CD4-positive, alpha-beta memory T cell (primary cell): ENCODE data around the gene SIL1. TPM values are rescaled to one million over a fixed set of nuclear protein-coding genes. Genes with fewer than 3 reads are reported as not detected.
"Not testable (repeated sequence)": the region's sequence is repeated elsewhere in the genome, so short reads cannot be mapped to it uniquely, and the experiment has no call there.

Source experiments
- CTCF ChIA-PET: fragments of 350-600 bp; sonication (Branson Sonifier 250); formaldehyde crosslinking; loops from one replicate; lab custom pipeline; 2021; ENCODE audit warnings: inconsistent platforms; ENCODE audit not compliant: partially characterized antibody; lab: Charles Lee
- POLR2A ChIA-PET: fragments of 350-600 bp; sonication (Branson Sonifier 250); formaldehyde crosslinking; loops from one replicate; lab custom pipeline; 2021; ENCODE audit not compliant: partially characterized antibody; lab: Charles Lee
- DNase-seq, 5 donors: peaks; one replicate each; pipeline versions ENCODE4 v3.0.0 to v3.0.0-alpha.2; 2020 to 2022; ENCODE audit warnings: mixed read lengths in 1 of 5
- H3K27ac ChIP-seq: one replicate; pipeline ENCODE4 v1.7.0; 2013; ENCODE audit warnings: low read depth, low read length
- H3K27me3 ChIP-seq: 2 replicates; pipeline ENCODE4 v1.7.0; 2013; ENCODE audit warnings: mild to moderate bottlenecking, low read length, moderate library complexity; ENCODE audit not compliant: insufficient read depth
- H3K36me3 ChIP-seq: 2 replicates; pipeline ENCODE4 v1.7.0; 2013; ENCODE audit warnings: mild to moderate bottlenecking, low read length, moderate library complexity; ENCODE audit not compliant: insufficient read depth
- H3K4me1 ChIP-seq: 2 replicates; pipeline ENCODE4 v1.7.0; 2013; ENCODE audit warnings: mild to moderate bottlenecking, low read length, moderate library complexity; ENCODE audit not compliant: insufficient read depth
- H3K4me3 ChIP-seq, 2 donors: one replicate each; pipeline ENCODE4 v1.7.0; 2013; ENCODE audit warnings: low read length in 2 of 2, mild to moderate bottlenecking in 1 of 2
- H3K9me3 ChIP-seq, 2 donors: one replicate each; pipeline ENCODE4 v1.7.0; 2013; ENCODE audit warnings: low read length in 2 of 2, control low read depth in 1 of 2; ENCODE audit not compliant: control insufficient read depth in 1 of 2
- H3K27ac Mint-ChIP-seq, 7 donors: one replicate each; pipeline ENCODE4 v1.8.0; 2020 to 2021; ENCODE audit warnings: mixed read lengths in 7 of 7, mild to moderate bottlenecking in 6 of 7, inconsistent platforms in 3 of 7, moderate library complexity in 3 of 7
- H3K27me3 Mint-ChIP-seq, 2 donors: one replicate each; pipeline ENCODE4 v1.8.0; 2020 to 2021; ENCODE audit warnings: mixed read lengths in 2 of 2
- H3K36me3 Mint-ChIP-seq, 2 donors: one replicate each; pipeline ENCODE4 v1.8.0; 2020 to 2021; ENCODE audit warnings: mixed read lengths in 2 of 2, inconsistent platforms in 1 of 2, mild to moderate bottlenecking in 1 of 2
- H3K4me1 Mint-ChIP-seq, 4 donors: one replicate each; pipeline ENCODE4 v1.8.0; 2020 to 2021; ENCODE audit warnings: mixed read lengths in 4 of 4, mild to moderate bottlenecking in 1 of 4
- H3K4me3 Mint-ChIP-seq, 8 donors: one replicate each; pipeline ENCODE4 v1.8.0; 2020 to 2021; ENCODE audit warnings: mixed read lengths in 8 of 8, mild to moderate bottlenecking in 7 of 8, moderate library complexity in 6 of 8, inconsistent platforms in 3 of 8
- H3K9me3 Mint-ChIP-seq, 8 donors: one replicate each; pipeline ENCODE4 v1.8.0; 2020 to 2021; ENCODE audit warnings: mixed read lengths in 8 of 8, mild to moderate bottlenecking in 5 of 8, inconsistent platforms in 3 of 8, moderate library complexity in 1 of 8
- intact Hi-C: fragments of 100-400 bp; cut with micrococcal nuclease; formaldehyde crosslinking; loops from one replicate; pipeline ENCODE4 v1.15.1; 2023
- polyA plus RNA-seq, 2 donors: library from polyadenylated mRNA; unstranded; fragments of 300-500 nt; fragmentation: Illumina TruSeq; gene quantifications; one replicate each; pipeline ENCODE4 v1.2.3, GENCODE V29; 2021
- total RNA-seq, 2 experiments: library from RNA; stranded (reverse); gene quantifications; one replicate each; pipeline ENCODE4 v1.2.3, GENCODE V29; 2021

The SIL1 gene
- total and polyA plus RNA-seq, 4 experiments from 2014 or later, result 12.2 to 16.7 (median 14.4) TPM

- POLR2A ChIA-PET, H3K4me3 ChIP-seq, H3K9me3 Mint-ChIP-seq, H3K4me3 Mint-ChIP-seq, H3K9me3 ChIP-seq, CTCF ChIA-PET, H3K27ac Mint-ChIP-seq, H3K36me3 ChIP-seq, H3K4me1 ChIP-seq, H3K27ac ChIP-seq, H3K36me3 Mint-ChIP-seq, H3K4me1 Mint-ChIP-seq, DNase-seq, H3K27me3 ChIP-seq, intact Hi-C loops, H3K27me3 Mint-ChIP-seq: not testable (repeated sequence)
Measured at GRCh38 chr5:139073956-139074355, 124.2 kb downstream of the SIL1 start.

- Mint-ChIP-seq H3K27ac (no peak overlapping the region), H3K4me3 (no peak overlapping the region), H3K9me3 (no peaks in the 10 kb centered on the region), H3K27me3 (no peaks in the 10 kb centered on the region), H3K4me1 (peaks cover 4 to 8% (median 6%) of the 10 kb centered on the region in 4 donors), H3K36me3 (peaks cover 0 to 3% of the 10 kb centered on the region in 2 donors)
- H3K4me1 ChIP-seq, result no peaks in the 10 kb centered on the region
- no peaks in the 10 kb centered on the region for H3K9me3 ChIP-seq
- POLR2A ChIA-PET, result interaction anchor here (0.6 kb wide), 1 partner anchor 281 kb away, joined by 3 read pairs; no protein-coding TSS in a partner anchor
- no peak overlapping the region for H3K4me3 ChIP-seq
- intact Hi-C loops, result no loop called here
- CTCF ChIA-PET, result no interaction called here
- H3K27ac ChIP-seq, result no peak overlapping the region
- DNase-seq, result no peak
- no peaks in the 10 kb centered on the region for H3K27me3 ChIP-seq
- H3K36me3 ChIP-seq, result no peaks in the 10 kb centered on the region
Measured at GRCh38 chr5:139068494-139069151, 129.5 kb downstream of the SIL1 start.

- peak overlapping the region in 1 of 7 donors; percentile 16 for H3K27ac Mint-ChIP-seq
- POLR2A ChIA-PET, result interaction anchor here (0.6 kb wide), 1 partner anchor 280 kb away, joined by 3 read pairs; no protein-coding TSS in a partner anchor
Measured at GRCh38 chr5:139068060-139068459, 130.1 kb downstream of the SIL1 start.

GRCh38 chr5:139065306-139065705, 132.9 kb downstream of the SIL1 start:
- Mint-ChIP-seq H3K9me3 (no peaks in the 10 kb centered on the region), H3K27ac (no peak overlapping the region), H3K27me3 (no peaks in the 10 kb centered on the region), H3K4me1 (peaks cover 4 to 8% (median 5%) of the 10 kb centered on the region in 4 donors), H3K4me3 (no peak overlapping the region), H3K36me3 (peaks cover 0 to 5% of the 10 kb centered on the region in 2 donors)
- H3K36me3 ChIP-seq, result no peaks in the 10 kb centered on the region
- POLR2A ChIA-PET, result no interaction called here
- CTCF ChIA-PET, result no interaction called here
- no peak overlapping the region for H3K4me3 ChIP-seq
- no peak overlapping the region for H3K27ac ChIP-seq
- H3K4me1 ChIP-seq, result no peaks in the 10 kb centered on the region
- intact Hi-C loops, result no loop called here
- no peaks in the 10 kb centered on the region for H3K27me3 ChIP-seq
- no peaks in the 10 kb centered on the region for H3K9me3 ChIP-seq
- no peak for DNase-seq

More at GRCh38 chr5:139068060-139068459, 130.1 kb downstream of the SIL1 start:
- Histone ChIP-seq H3K4me1 (no peaks in the 10 kb centered on the region), H3K4me3 (no peak overlapping the region), H3K27ac (no peak overlapping the region), H3K36me3 (no peaks in the 10 kb centered on the region), H3K9me3 (no peaks in the 10 kb centered on the region), H3K27me3 (no peaks in the 10 kb centered on the region)
- H3K36me3 Mint-ChIP-seq, result peaks cover 0 to 3% of the 10 kb centered on the region in 2 donors
- DNase-seq, result no peak
- CTCF ChIA-PET, result no interaction called here
- H3K9me3 Mint-ChIP-seq, result no peaks in the 10 kb centered on the region
- no peak overlapping the region for H3K4me3 Mint-ChIP-seq
- peaks cover 4 to 8% (median 5%) of the 10 kb centered on the region in 4 donors for H3K4me1 Mint-ChIP-seq
- H3K27me3 Mint-ChIP-seq, result no peaks in the 10 kb centered on the region
- intact Hi-C loops, result no loop called here

- no peak for DNase-seq
- ChIA-PET CTCF (no interaction called here), POLR2A (no interaction called here)
- no peak overlapping the region for H3K27ac ChIP-seq
- no peaks in the 10 kb centered on the region for H3K27me3 ChIP-seq
- H3K4me1 ChIP-seq, result no peaks in the 10 kb centered on the region
- no peaks in the 10 kb centered on the region for H3K9me3 ChIP-seq
- no peaks in the 10 kb centered on the region for H3K36me3 ChIP-seq
- peaks cover 4 to 8% (median 5%) of the 10 kb centered on the region in 4 donors for H3K4me1 Mint-ChIP-seq
- no peaks in the 10 kb centered on the region for H3K9me3 Mint-ChIP-seq
- H3K4me3 ChIP-seq, result no peak overlapping the region
- no peak overlapping the region for H3K4me3 Mint-ChIP-seq
- intact Hi-C loops, result no loop called here
- peaks cover 0 to 5% of the 10 kb centered on the region in 2 donors for H3K36me3 Mint-ChIP-seq
- no peak overlapping the region for H3K27ac Mint-ChIP-seq
- H3K27me3 Mint-ChIP-seq, result no peaks in the 10 kb centered on the region
Measured at GRCh38 chr5:139064613-139065012, 133.6 kb downstream of the SIL1 start.

- Histone ChIP-seq H3K27me3 (no peaks in the 10 kb centered on the region), H3K9me3 (no peaks in the 10 kb centered on the region), H3K27ac (no peak overlapping the region), H3K4me1 (no peaks in the 10 kb centered on the region), H3K36me3 (no peaks in the 10 kb centered on the region), H3K4me3 (no peak overlapping the region)
- no peaks in the 10 kb centered on the region for H3K27me3 Mint-ChIP-seq
- H3K9me3 Mint-ChIP-seq, result no peaks in the 10 kb centered on the region
- no peak for DNase-seq
- no peak overlapping the region for H3K4me3 Mint-ChIP-seq
- peaks cover 2 to 8% (median 5%) of the 10 kb centered on the region in 4 donors for H3K4me1 Mint-ChIP-seq
- ChIA-PET POLR2A (no interaction called here), CTCF (no interaction called here)
- no peak overlapping the region for H3K27ac Mint-ChIP-seq
- H3K36me3 Mint-ChIP-seq, result peaks cover 0 to 5% of the 10 kb centered on the region in 2 donors
- intact Hi-C loops, result no loop called here
Measured at GRCh38 chr5:139063664-139064054, 134.5 kb downstream of the SIL1 start.

- Mint-ChIP-seq H3K4me1 (peaks cover 1 to 4% (median 2%) of the 10 kb centered on the region in 4 donors), H3K27me3 (no peaks in the 10 kb centered on the region), H3K9me3 (no peaks in the 10 kb centered on the region), H3K36me3 (peaks cover 0 to 5% of the 10 kb centered on the region in 2 donors), H3K27ac (no peak overlapping the region), H3K4me3 (no peak overlapping the region)
- Histone ChIP-seq H3K4me1 (no peaks in the 10 kb centered on the region), H3K27ac (no peak overlapping the region), H3K4me3 (no peak overlapping the region), H3K36me3 (no peaks in the 10 kb centered on the region), H3K27me3 (no peaks in the 10 kb centered on the region), H3K9me3 (no peaks in the 10 kb centered on the region)
- no peak for DNase-seq
- intact Hi-C loops, result no loop called here
- ChIA-PET CTCF (no interaction called here), POLR2A (no interaction called here)
Measured at GRCh38 chr5:139062910-139063663, 135.1 kb downstream of the SIL1 start.
